Measurements from ENCODE around the gene ANKS6. TPM values are rescaled to one million over a fixed set of nuclear protein-coding genes. Genes with fewer than 3 reads are reported as not detected.

Gene ANKS6
- total and polyA plus RNA-seq, 2 of the 8 experiments (the other 6 are each of a cell fraction or from before 2014, with no cell fraction given) = 34.1 to 56.3 TPM

GRCh38 chr9:98719055-98719454 lies 77.3 kb downstream of the ANKS6 start (continued):
- no peak for TF ChIP-seq HDAC2 (IDR thresholded peaks at IDR 0.05; ENCODE audit: borderline replicate concordance in 1 of 2, low read depth in 2 of 2, low read length in 2 of 2)

Measured in H1 (cell line).